K562 (cell line): ENCODE results near the gene MANF. TPM values are rescaled to one million over a fixed set of nuclear protein-coding genes. Genes with fewer than 3 reads are reported as not detected.

Experiments
- ATAC-seq: fragments of 200-7000 bp; cut with Tn5 transposase; 3 replicates; pipeline ENCODE4 v1.9.1; 2020; ENCODE audit warnings: moderate library complexity
- BruUV-seq: library from RNA; stranded (reverse); fragments of 400-500 nt; replicated peaks from 2 replicates; lab custom pipeline; 2021; lab: Mats Ljungman, UMichigan
- CTCF ChIA-PET: fragments of 300-600 bp; formaldehyde crosslinking; extraction: SDS; loops from one replicate; lab custom pipeline; 2021; ENCODE audit warnings: low intra/inter-chr PET ratio; lab: Yijun Ruan, JAX
- POLR2A ChIA-PET: fragments of 300-600, 350-650 bp; sonication (Branson Sonifier 250); formaldehyde crosslinking; extraction: SDS; loops from one replicate; lab custom pipeline; 2021; ENCODE audit warnings: antibody characterized with exemption, inconsistent platforms; lab: Yijun Ruan, JAX
- DNase-seq, 4 experiments: peaks; one replicate each; pipeline versions ENCODE4 v3.0.0 to v3.0.0-alpha.2; 2011 to 2018; ENCODE audit warnings: low spot score in 3 of 4, mixed read lengths in 3 of 4; ENCODE audit errors: extremely low read depth in 1 of 4
- FAIRE-seq: peaks from 2 replicates; lab custom pipeline; 2011; peaks lifted over from hg19 to GRCh38; lab: Jason Lieb, UNC
- H2AFZ ChIP-seq: 2 replicates; pipeline ENCODE4 v1.6.0; 2011; ENCODE audit warnings: low read depth, low read length, control low read depth, inconsistent platforms
- H3K27ac ChIP-seq: fragments of 200-600 bp; 3 replicates; pipeline ENCODE4 v1.8.0; 2011; ENCODE audit warnings: low read depth, mild to moderate bottlenecking, control low read depth, inconsistent platforms, low read length, moderate library complexity, mixed read lengths; ENCODE audit errors: extremely low read depth
- H3K27me3 ChIP-seq, 2 experiments: fragments of 300-600 bp in 1 of 2; 2 replicates in 1 of 2; 3 replicates in 1 of 2; pipeline versions ENCODE4 v1.6.0 to v1.8.0; 2011; ENCODE audit warnings: inconsistent platforms in 2 of 2, low read length in 2 of 2, mild to moderate bottlenecking in 1 of 2, mixed read lengths in 1 of 2, moderate library complexity in 1 of 2; ENCODE audit not compliant: control insufficient read depth in 2 of 2, insufficient read depth in 2 of 2
- H3K36me3 ChIP-seq: fragments of 300-600 bp; 3 replicates; pipeline ENCODE4 v1.8.0; 2011; ENCODE audit warnings: mild to moderate bottlenecking, low read length, inconsistent platforms; ENCODE audit not compliant: control insufficient read depth, insufficient read depth
- H3K4me1 ChIP-seq, 2 experiments: fragments of 200-600 bp in 1 of 2; replicated peaks in 1 of 2; 2 replicates in 1 of 2; 3 replicates in 1 of 2; pipeline versions ENCODE4 v1.5.1 to v1.8.0; 2011; ENCODE audit warnings: inconsistent platforms in 2 of 2, low read length in 2 of 2, mild to moderate bottlenecking in 1 of 2, mixed read lengths in 1 of 2, moderate library complexity in 1 of 2; ENCODE audit not compliant: control insufficient read depth in 2 of 2, insufficient read depth in 2 of 2
- H3K4me2 ChIP-seq: 2 replicates; pipeline ENCODE4 v1.6.1; 2011; ENCODE audit warnings: low read length, control low read depth, inconsistent platforms, mixed read lengths; ENCODE audit not compliant: insufficient read depth
- H3K4me3 ChIP-seq: fragments of 200-600 bp; sonication (generic), shearing (Covaris generic); 2 replicates; pipeline ENCODE4 v1.5.1; 2016; ENCODE audit warnings: control low read depth, inconsistent platforms
- H3K79me2 ChIP-seq: fragments of 200-600 bp; 3 replicates; pipeline ENCODE4 v1.8.0; 2011; ENCODE audit warnings: low read length, inconsistent platforms; ENCODE audit not compliant: control insufficient read depth, insufficient read depth
- H3K9ac ChIP-seq, 2 experiments: 2 replicates each; pipeline versions ENCODE4 v1.6.0 to v1.6.1; 2011; ENCODE audit warnings: low read depth in 2 of 2, low read length in 2 of 2, control low read depth in 1 of 2, inconsistent platforms in 1 of 2, mild to moderate bottlenecking in 1 of 2, mixed read lengths in 1 of 2; ENCODE audit not compliant: insufficient read depth in 1 of 2
- H3K9me1 ChIP-seq: one replicate; pipeline ENCODE4 v1.6.0; 2011; ENCODE audit warnings: inconsistent platforms, mild to moderate bottlenecking, low read length, moderate library complexity; ENCODE audit not compliant: control insufficient read depth, insufficient read depth
- H3K9me3 ChIP-seq: replicated peaks from 2 replicates; pipeline ENCODE4 v1.5.1; 2011; ENCODE audit warnings: low read depth, low read length, inconsistent platforms; ENCODE audit not compliant: control insufficient read depth, insufficient read depth
- H4K20me1 ChIP-seq: replicated peaks from 2 replicates; pipeline ENCODE4 v1.6.1; 2011; ENCODE audit warnings: low read length, inconsistent platforms, mixed read lengths; ENCODE audit not compliant: control insufficient read depth, insufficient read depth
- MAFK ChIP-seq: IDR thresholded peaks from 2 replicates; pipeline ENCODE4 v1.6.1; 2011; ENCODE audit warnings: low read length, improper control_type of control experiment
- RAD21 ChIP-seq, 2 experiments: fragments of 250-450 bp in 1 of 2; fragments of 450-650 bp in 1 of 2; sonication (Bioruptor Pico) in 1 of 2; formaldehyde crosslinking in 1 of 2; IDR thresholded peaks in 1 of 2; conservative IDR thresholded peaks in 1 of 2; 2 replicates each; pipeline versions ENCODE4 v1.4.0 to v1.8.0; 2020 to 2022; ENCODE audit warnings: mild to moderate bottlenecking in 2 of 2, moderate library complexity in 1 of 2
- SAFB ChIP-seq: fragments of 200-400 bp; formaldehyde crosslinking; IDR thresholded peaks from 2 replicates; pipeline ENCODE4 v1.6.1; 2017; ENCODE audit warnings: low read depth, low read length, borderline replicate concordance
- SMC3 ChIP-seq: conservative IDR thresholded peaks from 2 replicates; pipeline ENCODE4 v1.6.1; 2011; ENCODE audit warnings: low read depth, low read length, improper control_type of control experiment; ENCODE audit not compliant: insufficient read depth
- WGBS: fragments of 100-300 bp; shearing (Covaris generic); methylation state at CpG from one replicate; pipeline ENCODE4 v1.1.6; 2016; ENCODE audit warnings: low coverage, mixed read lengths; ENCODE audit not compliant: insufficient coverage; ENCODE audit errors: missing lambda C conversion rate; 5-methylcytosine and 5-hydroxymethylcytosine counted together
- in situ Hi-C: fragments of 300-500 bp; cut with MboI; formaldehyde crosslinking; loops from 4 replicates; pipeline ENCODE4 v1.15.0; 2018; ENCODE audit warnings: inconsistent platforms, mixed read lengths
- intact Hi-C: fragments of 100-400 bp; cut with micrococcal nuclease; formaldehyde crosslinking; loops from 2 replicates; pipeline ENCODE4 v1.14.2; 2022
- polyA plus RNA-seq, 8 experiments: library from polyadenylated mRNA; depleted of rRNA in 4 of 8; stranded (reverse) in 5 of 8; unstranded in 3 of 8; fragments of >200 nt; fragmentation: Nextera tagmentation in 2 of 8; fragmentation: Illumina TruSeq in 1 of 8; extraction: Ambion mirVana in 2 of 8; extraction: Trizol in 1 of 8; gene quantifications; 2 replicates each; pipeline versions ENCODE4 v1.2.1 to v1.2.3, GENCODE V29; 2011 to 2014; ENCODE audit warnings: inconsistent platforms in 1 of 8, missing spikeins in 1 of 8
- total RNA-seq, 7 experiments: library from RNA; depleted of rRNA in 6 of 7; stranded (reverse); fragments of >200 nt in 6 of 7; fragmentation: Illumina TruSeq in 2 of 7; extraction: Trizol in 2 of 7; gene quantifications; 2 replicates each; pipeline versions ENCODE4 v1.2.1 to v1.2.3, GENCODE V29; 2011 to 2021; ENCODE audit warnings: low replicate concordance in 1 of 7
- TF ChIP-seq, protein P1 (sequence below), 2 experiments: fragments of 450-650 bp; formaldehyde crosslinking in 1 of 2; IDR thresholded peaks; 2 replicates each; pipeline versions ENCODE4 v1.4.0 to v1.6.1; 2014 to 2020; ENCODE audit warnings: mild to moderate bottlenecking in 2 of 2, borderline replicate concordance in 1 of 2, low read depth in 1 of 2
- TF ChIP-seq, protein P2 (sequence below), 3 experiments: IDR thresholded peaks in 2 of 3; conservative IDR thresholded peaks in 1 of 3; 2 replicates each; pipeline ENCODE4 v1.5.1; 2011 to 2012; ENCODE audit warnings: low read length in 3 of 3, mild to moderate bottlenecking in 3 of 3, control low read depth in 2 of 3, improper control_type of control experiment in 1 of 3, inconsistent platforms in 1 of 3, low read depth in 1 of 3, mixed read lengths in 1 of 3, moderate library complexity in 1 of 3; ENCODE audit not compliant: insufficient read depth in 2 of 3

Gene MANF
- total and polyA plus RNA-seq, 9 of the 15 experiments (the other 6 are each of a cell fraction or from before 2014, with no cell fraction given): 6.5 to 52.7 (median 42.3) TPM

DNA sequence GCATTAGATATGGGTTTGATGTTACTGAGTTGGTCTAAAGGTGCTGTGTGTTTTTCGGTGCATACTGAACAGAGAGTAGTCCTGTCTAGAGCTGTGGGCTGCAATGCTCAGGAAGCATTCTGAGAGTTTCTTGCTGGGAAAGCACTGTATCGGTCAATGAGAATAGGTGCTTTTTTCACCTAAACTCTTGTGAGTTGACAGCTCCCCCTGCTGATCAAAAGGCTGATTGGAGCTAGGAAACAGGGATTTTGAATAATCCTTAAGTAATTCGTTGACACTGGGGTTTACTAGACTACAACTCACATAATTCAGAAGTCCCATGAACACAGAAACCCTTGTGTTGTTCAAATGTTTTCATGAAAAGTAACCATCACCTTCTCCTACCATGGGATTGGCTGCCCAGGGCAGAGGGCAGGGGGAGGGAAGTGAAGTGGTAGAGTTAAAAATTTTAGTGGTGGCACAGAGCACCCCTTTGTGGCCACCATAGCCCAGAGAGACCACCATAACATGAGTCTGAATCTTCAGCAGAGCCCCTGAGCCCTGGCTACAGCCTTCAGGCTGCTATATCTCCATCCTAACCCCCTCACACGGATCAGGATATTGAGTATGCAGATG, 13.0 kb upstream of the MANF start:
- peaks cover 13 to 42% of the 10 kb centered on the region in 2 experiments for H3K27me3 ChIP-seq
- H3K27ac ChIP-seq: no peak overlapping the region
- in situ Hi-C loops: loop anchor here (10.0 kb wide), 1 partner anchor 267 kb away; no protein-coding TSS in a partner anchor
- no peaks in the 10 kb centered on the region for H3K79me2 ChIP-seq
- no peaks in the 10 kb centered on the region; a peak in 2 of 5 replicates for H3K4me1 ChIP-seq
- no peak for TF ChIP-seq SAFB
- peak; percentile 52 to 77 for TF ChIP-seq RAD21 (CRISPR knock-in tag; conservative IDR thresholded peaks at IDR 0.05 in 1 of 2, IDR thresholded peaks at IDR 0.05 in 1 of 2)
- TF ChIP-seq, protein P1, sequence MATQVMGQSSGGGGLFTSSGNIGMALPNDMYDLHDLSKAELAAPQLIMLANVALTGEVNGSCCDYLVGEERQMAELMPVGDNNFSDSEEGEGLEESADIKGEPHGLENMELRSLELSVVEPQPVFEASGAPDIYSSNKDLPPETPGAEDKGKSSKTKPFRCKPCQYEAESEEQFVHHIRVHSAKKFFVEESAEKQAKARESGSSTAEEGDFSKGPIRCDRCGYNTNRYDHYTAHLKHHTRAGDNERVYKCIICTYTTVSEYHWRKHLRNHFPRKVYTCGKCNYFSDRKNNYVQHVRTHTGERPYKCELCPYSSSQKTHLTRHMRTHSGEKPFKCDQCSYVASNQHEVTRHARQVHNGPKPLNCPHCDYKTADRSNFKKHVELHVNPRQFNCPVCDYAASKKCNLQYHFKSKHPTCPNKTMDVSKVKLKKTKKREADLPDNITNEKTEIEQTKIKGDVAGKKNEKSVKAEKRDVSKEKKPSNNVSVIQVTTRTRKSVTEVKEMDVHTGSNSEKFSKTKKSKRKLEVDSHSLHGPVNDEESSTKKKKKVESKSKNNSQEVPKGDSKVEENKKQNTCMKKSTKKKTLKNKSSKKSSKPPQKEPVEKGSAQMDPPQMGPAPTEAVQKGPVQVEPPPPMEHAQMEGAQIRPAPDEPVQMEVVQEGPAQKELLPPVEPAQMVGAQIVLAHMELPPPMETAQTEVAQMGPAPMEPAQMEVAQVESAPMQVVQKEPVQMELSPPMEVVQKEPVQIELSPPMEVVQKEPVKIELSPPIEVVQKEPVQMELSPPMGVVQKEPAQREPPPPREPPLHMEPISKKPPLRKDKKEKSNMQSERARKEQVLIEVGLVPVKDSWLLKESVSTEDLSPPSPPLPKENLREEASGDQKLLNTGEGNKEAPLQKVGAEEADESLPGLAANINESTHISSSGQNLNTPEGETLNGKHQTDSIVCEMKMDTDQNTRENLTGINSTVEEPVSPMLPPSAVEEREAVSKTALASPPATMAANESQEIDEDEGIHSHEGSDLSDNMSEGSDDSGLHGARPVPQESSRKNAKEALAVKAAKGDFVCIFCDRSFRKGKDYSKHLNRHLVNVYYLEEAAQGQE (IDR thresholded peaks at IDR 0.05; ENCODE audit: borderline replicate concordance): peak; percentile 61; the same call in 1 of the 2 replicates
- TF ChIP-seq, protein P1 (CRISPR knock-in tag; IDR thresholded peaks at IDR 0.05; ENCODE audit: low read depth): no peak
- TF ChIP-seq, protein P2, sequence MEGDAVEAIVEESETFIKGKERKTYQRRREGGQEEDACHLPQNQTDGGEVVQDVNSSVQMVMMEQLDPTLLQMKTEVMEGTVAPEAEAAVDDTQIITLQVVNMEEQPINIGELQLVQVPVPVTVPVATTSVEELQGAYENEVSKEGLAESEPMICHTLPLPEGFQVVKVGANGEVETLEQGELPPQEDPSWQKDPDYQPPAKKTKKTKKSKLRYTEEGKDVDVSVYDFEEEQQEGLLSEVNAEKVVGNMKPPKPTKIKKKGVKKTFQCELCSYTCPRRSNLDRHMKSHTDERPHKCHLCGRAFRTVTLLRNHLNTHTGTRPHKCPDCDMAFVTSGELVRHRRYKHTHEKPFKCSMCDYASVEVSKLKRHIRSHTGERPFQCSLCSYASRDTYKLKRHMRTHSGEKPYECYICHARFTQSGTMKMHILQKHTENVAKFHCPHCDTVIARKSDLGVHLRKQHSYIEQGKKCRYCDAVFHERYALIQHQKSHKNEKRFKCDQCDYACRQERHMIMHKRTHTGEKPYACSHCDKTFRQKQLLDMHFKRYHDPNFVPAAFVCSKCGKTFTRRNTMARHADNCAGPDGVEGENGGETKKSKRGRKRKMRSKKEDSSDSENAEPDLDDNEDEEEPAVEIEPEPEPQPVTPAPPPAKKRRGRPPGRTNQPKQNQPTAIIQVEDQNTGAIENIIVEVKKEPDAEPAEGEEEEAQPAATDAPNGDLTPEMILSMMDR (IDR thresholded peaks at IDR 0.05 in 2 of 3, conservative IDR thresholded peaks at IDR 0.05 in 1 of 3; ENCODE audit: insufficient read depth in 2 of 3, low read depth in 1 of 3, low read length in 3 of 3): peak; percentile 49 to 74 (median 54); a peak in 5 of 6 replicates
- peak; percentile 29; the same call in 1 of the 2 replicates for TF ChIP-seq SMC3
- no peak for TF ChIP-seq MAFK
- no peak overlapping the region for H3K9ac ChIP-seq
- H4K20me1 ChIP-seq: no peaks in the 10 kb centered on the region
- no peak overlapping the region for H3K4me3 ChIP-seq
- DNase-seq (peak; percentile 27 to 58 (median 30)), FAIRE-seq (peak; percentile 89), ATAC-seq (peak; percentile 74)
- 0% methylated on average over 4 of the region's 4 CpGs for WGBS
- H3K36me3 ChIP-seq: no peaks in the 10 kb centered on the region
- CTCF ChIA-PET: interaction anchor here (0.6 to 1.3 kb wide), 4 partner anchors 271 to 1002 kb away, joined by 3 to 5 read pairs (median 4); no protein-coding TSS in a partner anchor
- POLR2A ChIA-PET: interaction anchor here (0.6 to 1.5 kb wide), 5 partner anchors 9 to 28 kb away, joined by 3 to 5 read pairs (median 4); no protein-coding TSS in a partner anchor
- no peaks in the 10 kb centered on the region for H3K9me1 ChIP-seq
- no TSS peak for BruUV-seq
- intact Hi-C loops: loop anchor here (2.0 to 10.0 kb wide), 3 partner anchors 270 to 697 kb away; partner anchors contain the start of gene DOCK3
- no peak overlapping the region for H3K4me2 ChIP-seq
- H2AFZ ChIP-seq: no peak overlapping the region
- H3K9me3 ChIP-seq: no peaks in the 10 kb centered on the region
